GM19372 (cell line): ENCODE results near the gene PIK3CD.
"Not testable (repeated sequence)": the region's sequence is repeated elsewhere in the genome, so short reads cannot be mapped to it uniquely, and the experiment has no call there.

Experiments used
- ATAC-seq: cut with Tn5 transposase; IDR thresholded peaks from one replicate; pipeline ENCODE4 v1.9.1; 2021; ENCODE audit warnings: mild to moderate bottlenecking, low read depth, moderate library complexity; ENCODE audit not compliant: unreplicated experiment

PIK3CD gene

GRCh38 chr1:9618909-9619679, 32.4 kb upstream of the PIK3CD start:
- ATAC-seq = no peak

GRCh38 chr1:9621032-9621431, 30.5 kb upstream of the PIK3CD start:
- no peak for ATAC-seq

- ATAC-seq = no peak
These were observed 27.4 kb upstream of the PIK3CD start for GRCh38 chr1:9624081-9624480.

GRCh38 chr1:9625030-9625429, 26.5 kb upstream of the PIK3CD start:
- not testable (repeated sequence) for ATAC-seq

- no peak for ATAC-seq
These were observed 25.3 kb upstream of the PIK3CD start for GRCh38 chr1:9626201-9626608.

- ATAC-seq = no peak
These were observed 22.7 kb upstream of the PIK3CD start for GRCh38 chr1:9628541-9629444.

GRCh38 chr1:9629445-9630201, 21.9 kb upstream of the PIK3CD start:
- no peak for ATAC-seq

GRCh38 chr1:9630331-9631111, 21.0 kb upstream of the PIK3CD start:
- no peak for ATAC-seq

GRCh38 chr1:9631613-9632012, 19.9 kb upstream of the PIK3CD start:
- ATAC-seq = no peak

GRCh38 chr1:9633493-9633892, 18.0 kb upstream of the PIK3CD start:
- no peak for ATAC-seq

GRCh38 chr1:9634582-9634981, 16.9 kb upstream of the PIK3CD start:
- ATAC-seq = no peak

- no peak for ATAC-seq
These were observed 12.3 kb upstream of the PIK3CD start for GRCh38 chr1:9639227-9639626.

- no peak for ATAC-seq
These were observed 7.9 kb upstream of the PIK3CD start for GRCh38 chr1:9643351-9644256.

- no peak for ATAC-seq
These were observed 5.5 kb upstream of the PIK3CD start for GRCh38 chr1:9646037-9646436.

GRCh38 chr1:9648171-9648570, 3.4 kb upstream of the PIK3CD start:
- ATAC-seq = no peak

- no peak for ATAC-seq
These were observed 1.8 kb upstream of the PIK3CD start for GRCh38 chr1:9649769-9650168.

- no peak for ATAC-seq
These were observed 339 bp upstream of the PIK3CD start for GRCh38 chr1:9651220-9651564.

- no peak for ATAC-seq
These were observed 1.1 kb downstream of the PIK3CD start for GRCh38 chr1:9652379-9653209.

GRCh38 chr1:9653210-9653490, 1.6 kb downstream of the PIK3CD start:
- ATAC-seq = no peak
